Adipose tissue (tissue), 3 donors: ENCODE data around the gene ANXA5. TPM values are rescaled to one million over a fixed set of nuclear protein-coding genes. Genes with fewer than 3 reads are reported as not detected.

Experiments used
- H3K27ac ChIP-seq: one replicate; pipeline ENCODE4 v1.5.1; 2013; ENCODE audit warnings: low read depth, low read length
- WGBS, 3 donors: extraction: QIAGEN DNeasy Blood & Tissue Kit; methylation state at CpG; one replicate each; pipeline ENCODE4 v1.1.7; 2013; 5-methylcytosine and 5-hydroxymethylcytosine counted together
- polyA plus RNA-seq, 3 donors: library from polyadenylated mRNA; stranded (reverse); fragments of 200-250 nt; gene quantifications; one replicate each; pipeline ENCODE4 v1.2.3, GENCODE V29; 2013
- donor health status: healthy with polysubstance abuse.
- donor health status: Bipolar disorder and iron deficiency.
- donor health status: healthy.

Gene ANXA5
- polyA plus RNA-seq, 3 donors = 130 to 685 (median 535) TPM

GRCh38 chr4:121658125-121658524 is 38.7 kb downstream of the ANXA5 start:
- WGBS, 3 donors = 97 to 100% (median 97%) methylated on average over 1 of the region's 1 CpG
- no peak overlapping the region for H3K27ac ChIP-seq

- 39 to 52% (median 40%) methylated on average over 3 to 5 of the region's 5 CpGs for WGBS, 3 donors
- H3K27ac ChIP-seq = no peak overlapping the region
These were observed 40.5 kb downstream of the ANXA5 start for GRCh38 chr4:121656269-121656641.

- no peak overlapping the region for H3K27ac ChIP-seq
- WGBS, 3 donors = 59 to 67% (median 65%) methylated on average over 7 of the region's 7 CpGs
These were observed 41.2 kb downstream of the ANXA5 start for GRCh38 chr4:121655320-121656268.

GRCh38 chr4:121654738-121655137 is 42.0 kb downstream of the ANXA5 start:
- no peak overlapping the region for H3K27ac ChIP-seq
- 81 to 91% (median 83%) methylated on average over 3 of the region's 3 CpGs for WGBS, 3 donors

- H3K27ac ChIP-seq = no peak overlapping the region
- 72 to 93% (median 89%) methylated on average over 6 of the region's 6 CpGs for WGBS, 3 donors
These were observed 42.8 kb downstream of the ANXA5 start for GRCh38 chr4:121653986-121654385.

GRCh38 chr4:121653214-121653613 is 43.6 kb downstream of the ANXA5 start:
- no peak overlapping the region for H3K27ac ChIP-seq
- 92 to 100% (median 100%) methylated on average over 1 of the region's 1 CpG for WGBS, 3 donors

GRCh38 chr4:121651597-121651996 is 45.2 kb downstream of the ANXA5 start:
- WGBS, 3 donors = 34 to 51% (median 46%) methylated on average over 5 of the region's 5 CpGs

GRCh38 chr4:121650741-121651140 is 46.0 kb downstream of the ANXA5 start:
- H3K27ac ChIP-seq = no peak overlapping the region
- WGBS, 3 donors = 69 to 89% (median 88%) methylated on average over 2 of the region's 2 CpGs

More at GRCh38 chr4:121651597-121651996, 45.2 kb downstream of the ANXA5 start:
- H3K27ac ChIP-seq = no peak overlapping the region

GRCh38 chr4:121648516-121648915 is 48.3 kb downstream of the ANXA5 start:
- no peak overlapping the region for H3K27ac ChIP-seq
- 21 to 38% (median 27%) methylated on average over 3 of the region's 3 CpGs for WGBS, 3 donors

GRCh38 chr4:121642876-121643585 is 53.7 kb downstream of the ANXA5 start:
- no peak overlapping the region for H3K27ac ChIP-seq
- 76 to 87% (median 86%) methylated on average over 8 of the region's 8 CpGs for WGBS, 3 donors

- H3K27ac ChIP-seq = no peak overlapping the region
- WGBS, 3 donors = 62 to 84% (median 81%) methylated on average over 2 of the region's 2 CpGs
These were observed 54.5 kb downstream of the ANXA5 start for GRCh38 chr4:121642292-121642691.

- H3K27ac ChIP-seq = no peak overlapping the region
- WGBS, 3 donors = 68 to 75% (median 71%) methylated on average over 4 of the region's 4 CpGs
These were observed 63.1 kb downstream of the ANXA5 start for GRCh38 chr4:121633653-121634052.

- WGBS, 3 donors = 87 to 91% (median 89%) methylated on average over 9 of the region's 9 CpGs
- H3K27ac ChIP-seq = no peak overlapping the region
These were observed 64.1 kb downstream of the ANXA5 start for GRCh38 chr4:121632636-121633035.

Other genes starting within 250 kb of the ANXA5 start
- gene SMIM43, start 68.2 kb upstream of the ANXA5 start, polyA plus RNA-seq = under 1 TPM in 2 of 3 donors, not detected in 1; 0.02 to 0.90 TPM
- 10 to 100 TPM; 10.8 to 16.1 (median 15.6) TPM for gene EXOSC9, start 104.3 kb upstream of the ANXA5 start, polyA plus RNA-seq
- gene CCNA2, start 126.9 kb upstream of the ANXA5 start, polyA plus RNA-seq = 1 to 10 TPM in 1 of 3 donors, under 1 TPM in 2; 0.28 to 1.2 (median 0.41) TPM
- gene BBS7, start 173.5 kb upstream of the ANXA5 start, polyA plus RNA-seq = 1 to 10 TPM; 3.8 to 8.5 (median 6.5) TPM